ENCODE measurements around the gene HDAC11.
"Not testable (repeated sequence)": the region's sequence is repeated elsewhere in the genome, so short reads cannot be mapped to it uniquely, and the experiment has no call there.

Gene HDAC11

GRCh38 chr3:13479582-13480339 lies at the start of gene HDAC11:
Gene HDAC11, plus strand, starts transcription at chr3:13480306. Its CDS starts 42 bp downstream, at chr3:13480348.
- peak within 1 kb of the TSS; percentile 83 for H3K9ac ChIP-seq (ENCODE audit: low read length)

GRCh38 chr3:13430411-13430875 lies 49.7 kb upstream of the HDAC11 start:
- H3K4me3 ChIP-seq (ENCODE audit: low read length); H3K4me2 ChIP-seq (ENCODE audit: low read length); H2AFZ ChIP-seq (ENCODE audit: low read depth, low read length); H3K9ac ChIP-seq (ENCODE audit: low read length); H3K79me2 ChIP-seq (ENCODE audit: low read length); H3K9me3 ChIP-seq (ENCODE audit: insufficient read depth, low read length); H3K27me3 ChIP-seq (ENCODE audit: low read depth, low read length); H3K27ac ChIP-seq (ENCODE audit: low read length); H4K20me1 ChIP-seq (ENCODE audit: insufficient read depth, low read length); H3K36me3 ChIP-seq (replicated peaks; ENCODE audit: low read depth, low read length): not testable (repeated sequence)
- peaks cover 14% of the 10 kb centered on the region for H3K4me1 ChIP-seq (ENCODE audit: low read length)

More at GRCh38 chr3:13479582-13480339, at the start of gene HDAC11:
- Histone ChIP-seq H3K4me3 (ENCODE audit: low read length) (peak within 1 kb of the TSS; percentile 90), H3K27me3 (ENCODE audit: low read depth, low read length) (peaks cover 21% of the 10 kb centered on the region), H3K79me2 (ENCODE audit: low read length) (no peaks in the 10 kb centered on the region), H3K36me3 (replicated peaks; ENCODE audit: low read depth, low read length) (no peaks in the 10 kb centered on the region), H3K27ac (ENCODE audit: low read length) (no peak within 1 kb of the TSS; the same call in 1 of the 2 replicates), H3K9me3 (ENCODE audit: insufficient read depth, low read length) (no peaks in the 10 kb centered on the region), H4K20me1 (ENCODE audit: insufficient read depth, low read length) (no peaks in the 10 kb centered on the region), H2AFZ (ENCODE audit: low read depth, low read length) (peak within 1 kb of the TSS; percentile 85), H3K4me2 (ENCODE audit: low read length) (peak within 1 kb of the TSS; percentile 95), H3K4me1 (ENCODE audit: low read length) (no peaks in the 10 kb centered on the region)
- TF ChIP-seq CTCF (IDR thresholded peaks at IDR 0.05; ENCODE audit: low read depth, low read length) (no peak), EZH2phosphoT487 (IDR thresholded peaks at IDR 0.05; ENCODE audit: low read depth) (no peak)

GRCh38 chr3:13432093-13432492 lies 48.0 kb upstream of the HDAC11 start:
- Histone ChIP-seq H3K27me3 (ENCODE audit: low read depth, low read length) (peaks cover 4% of the 10 kb centered on the region), H3K9me3 (ENCODE audit: insufficient read depth, low read length) (no peaks in the 10 kb centered on the region), H4K20me1 (ENCODE audit: insufficient read depth, low read length) (no peaks in the 10 kb centered on the region), H3K79me2 (ENCODE audit: low read length) (no peaks in the 10 kb centered on the region), H3K4me1 (ENCODE audit: low read length) (peaks cover 14% of the 10 kb centered on the region), H3K36me3 (replicated peaks; ENCODE audit: low read depth, low read length) (no peaks in the 10 kb centered on the region), H3K4me2 (ENCODE audit: low read length) (no peak overlapping the region), H3K9ac (ENCODE audit: low read length) (no peak overlapping the region), H2AFZ (ENCODE audit: low read depth, low read length) (no peak overlapping the region), H3K27ac (ENCODE audit: low read length) (no peak overlapping the region), H3K4me3 (ENCODE audit: low read length) (no peak overlapping the region)
- TF ChIP-seq CTCF (IDR thresholded peaks at IDR 0.05; ENCODE audit: low read depth, low read length) (no peak), EZH2phosphoT487 (IDR thresholded peaks at IDR 0.05; ENCODE audit: low read depth) (no peak)

DNA sequence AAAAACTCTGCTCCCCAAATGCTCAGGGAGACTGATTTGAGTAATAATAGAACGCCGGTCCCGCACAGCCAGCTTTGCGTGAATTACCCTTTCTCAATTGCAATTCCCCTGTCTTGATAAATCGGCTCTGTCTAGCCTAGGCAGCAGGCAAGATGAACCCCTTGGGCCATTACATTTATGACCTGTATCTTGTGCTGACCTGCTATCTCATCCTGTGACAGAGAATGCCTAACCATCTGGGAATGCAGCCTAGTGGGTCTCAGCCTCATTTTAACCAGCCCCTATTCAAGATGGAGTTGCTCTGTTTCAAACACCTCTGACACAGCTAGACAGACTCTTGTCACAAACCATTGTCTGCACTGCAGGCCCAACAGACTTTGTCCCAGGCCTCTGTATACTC lies 46.2 kb upstream of the HDAC11 start:
- Histone ChIP-seq H3K9me3 (ENCODE audit: insufficient read depth, low read length) (no peaks in the 10 kb centered on the region), H3K27ac (ENCODE audit: low read length) (no peak overlapping the region), H3K4me2 (ENCODE audit: low read length) (no peak overlapping the region), H3K9ac (ENCODE audit: low read length) (no peak overlapping the region), H3K79me2 (ENCODE audit: low read length) (no peaks in the 10 kb centered on the region), H3K4me3 (ENCODE audit: low read length) (no peak overlapping the region), H2AFZ (ENCODE audit: low read depth, low read length) (no peak overlapping the region), H3K36me3 (replicated peaks; ENCODE audit: low read depth, low read length) (no peaks in the 10 kb centered on the region), H4K20me1 (ENCODE audit: insufficient read depth, low read length) (no peaks in the 10 kb centered on the region), H3K27me3 (ENCODE audit: low read depth, low read length) (peaks cover 6% of the 10 kb centered on the region), H3K4me1 (ENCODE audit: low read length) (no peaks in the 10 kb centered on the region)
- TF ChIP-seq EZH2phosphoT487 (IDR thresholded peaks at IDR 0.05; ENCODE audit: low read depth), result no peak
- TF ChIP-seq CTCF (IDR thresholded peaks at IDR 0.05; ENCODE audit: low read depth, low read length), result no peak

GRCh38 chr3:13436213-13436612 lies 43.9 kb upstream of the HDAC11 start:
- H3K9me3 ChIP-seq (ENCODE audit: insufficient read depth, low read length); H3K4me2 ChIP-seq (ENCODE audit: low read length); H3K4me3 ChIP-seq (ENCODE audit: low read length); H3K27me3 ChIP-seq (ENCODE audit: low read depth, low read length); H3K9ac ChIP-seq (ENCODE audit: low read length); H3K36me3 ChIP-seq (replicated peaks; ENCODE audit: low read depth, low read length); H2AFZ ChIP-seq (ENCODE audit: low read depth, low read length); H3K27ac ChIP-seq (ENCODE audit: low read length); H4K20me1 ChIP-seq (ENCODE audit: insufficient read depth, low read length); H3K79me2 ChIP-seq (ENCODE audit: low read length); H3K4me1 ChIP-seq (ENCODE audit: low read length): not testable (repeated sequence)

Data from OCI-LY3 (cell line).